Activated CD4-positive, alpha-beta T cell treated with anti-CD3 and anti-CD28 coated beads, Interleukin-2, amount 10 ng/mL, durations not matched to agents 7 days and 5 days (primary cell): ENCODE data around the gene ODAM. TPM values are rescaled to one million over a fixed set of nuclear protein-coding genes. Genes with fewer than 3 reads are reported as not detected.
"Not testable (repeated sequence)": the region's sequence is repeated elsewhere in the genome, so short reads cannot be mapped to it uniquely, and the experiment has no call there.

Experiments
- CTCF ChIA-PET: fragments of 350-600 bp; sonication (Branson Sonifier 250); formaldehyde crosslinking; loops from one replicate; lab custom pipeline; 2021; ENCODE audit warnings: antibody characterized with exemption; lab: Charles Lee
- POLR2A ChIA-PET: fragments of 350-600 bp; sonication (Branson Sonifier 250); formaldehyde crosslinking; loops from one replicate; lab custom pipeline; 2021; ENCODE audit warnings: antibody characterized with exemption; lab: Charles Lee
- DNase-seq: peaks from one replicate; pipeline ENCODE4 v3.0.0-alpha.2; 2020
- H3K27ac Mint-ChIP-seq: one replicate; pipeline ENCODE4 v1.8.0; 2021; ENCODE audit warnings: mild to moderate bottlenecking, moderate library complexity, mixed read lengths
- H3K27me3 Mint-ChIP-seq: one replicate; pipeline ENCODE4 v1.8.0; 2021; ENCODE audit warnings: mixed read lengths
- H3K36me3 Mint-ChIP-seq: one replicate; pipeline ENCODE4 v1.8.0; 2021; ENCODE audit warnings: low read depth, mixed read lengths
- H3K4me1 Mint-ChIP-seq: one replicate; pipeline ENCODE4 v1.8.0; 2021; ENCODE audit warnings: mixed read lengths
- H3K4me3 Mint-ChIP-seq: one replicate; pipeline ENCODE4 v1.8.0; 2021; ENCODE audit warnings: mild to moderate bottlenecking, moderate library complexity, mixed read lengths
- H3K9me3 Mint-ChIP-seq: one replicate; pipeline ENCODE4 v1.8.0; 2021; ENCODE audit warnings: mixed read lengths
- total RNA-seq, 2 experiments: library from RNA; stranded (reverse); gene quantifications; one replicate each; pipeline ENCODE4 v1.2.3, GENCODE V29; 2021

Gene ODAM
- total RNA-seq, 2 experiments from 2014 or later = not detected

DNA sequence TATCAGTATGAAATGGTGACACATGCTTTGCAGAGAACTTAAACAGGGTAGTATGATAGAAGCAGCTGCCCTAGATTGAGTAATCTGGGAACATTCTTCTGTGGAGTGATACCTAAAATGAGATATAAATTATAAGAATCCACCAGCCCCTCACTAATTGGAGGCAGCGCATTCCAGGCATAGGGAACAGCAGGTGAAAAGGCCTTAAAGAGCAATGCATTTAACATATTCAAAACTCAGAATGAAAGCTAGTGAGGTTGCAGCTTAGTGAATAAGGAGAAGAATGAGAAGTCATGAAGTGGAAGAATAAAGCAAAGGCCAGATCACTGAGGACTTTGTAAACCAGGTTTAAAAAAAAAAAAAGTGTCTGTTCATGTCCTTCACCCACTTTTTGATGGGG lies 4.9 kb upstream of the ODAM start:
- Mint-ChIP-seq H3K36me3 (no peaks in the 10 kb centered on the region), H3K27ac (no peak overlapping the region), H3K27me3 (no peaks in the 10 kb centered on the region), H3K4me3 (no peak overlapping the region), H3K4me1 (no peaks in the 10 kb centered on the region), H3K9me3 (no peaks in the 10 kb centered on the region)
- no peak for DNase-seq
- ChIA-PET CTCF (no interaction called here), POLR2A (no interaction called here)

DNA sequence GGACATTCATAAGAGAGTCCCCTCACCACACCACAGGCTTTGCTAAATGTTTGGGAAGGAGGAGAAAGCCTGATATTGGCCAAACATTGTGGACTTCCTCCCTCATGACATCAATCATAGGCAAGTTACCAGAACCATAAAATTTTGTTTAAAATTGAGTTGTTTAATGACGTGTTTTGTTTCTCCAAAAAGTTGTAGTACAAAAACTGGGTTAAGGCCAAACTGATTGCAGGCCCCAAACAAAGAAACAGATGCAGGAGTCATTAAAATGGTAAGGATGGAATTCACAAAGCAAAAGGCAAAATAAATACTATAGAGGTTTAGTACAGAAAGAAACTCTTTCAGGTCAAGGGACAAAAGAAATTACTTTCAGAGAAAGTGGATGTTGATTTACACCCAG lies 3.9 kb upstream of the ODAM start:
- no peaks in the 10 kb centered on the region for H3K4me1 Mint-ChIP-seq
- ChIA-PET CTCF (no interaction called here), POLR2A (no interaction called here)
- H3K9me3 Mint-ChIP-seq = no peaks in the 10 kb centered on the region
- H3K27me3 Mint-ChIP-seq = no peaks in the 10 kb centered on the region
- no peak overlapping the region for H3K4me3 Mint-ChIP-seq
- DNase-seq = no peak
- no peaks in the 10 kb centered on the region for H3K36me3 Mint-ChIP-seq
- no peak overlapping the region for H3K27ac Mint-ChIP-seq

DNA sequence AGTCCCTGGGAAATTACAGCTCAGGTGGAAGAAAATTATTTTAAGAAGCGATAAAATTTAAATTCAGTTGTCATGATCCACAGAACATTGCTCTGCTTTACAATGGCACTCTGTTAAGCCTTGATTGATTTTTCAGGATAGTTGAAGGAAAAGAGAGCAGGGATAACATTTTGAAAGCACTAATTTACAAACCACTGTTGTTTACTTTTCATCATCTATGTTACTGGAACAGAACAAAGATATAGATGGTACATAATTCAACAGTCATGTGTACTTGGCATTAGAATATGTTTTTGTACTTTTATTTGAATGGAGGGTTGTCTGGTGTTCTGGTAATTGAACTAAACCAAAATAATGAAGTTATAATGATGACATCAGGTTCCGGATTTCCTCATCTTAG lies 2.6 kb upstream of the ODAM start:
- H3K4me1 Mint-ChIP-seq = no peaks in the 10 kb centered on the region
- H3K27me3 Mint-ChIP-seq = no peaks in the 10 kb centered on the region
- no peaks in the 10 kb centered on the region for H3K36me3 Mint-ChIP-seq
- H3K4me3 Mint-ChIP-seq = no peak overlapping the region
- ChIA-PET POLR2A (no interaction called here), CTCF (no interaction called here)
- no peak overlapping the region for H3K27ac Mint-ChIP-seq
- no peaks in the 10 kb centered on the region for H3K9me3 Mint-ChIP-seq
- DNase-seq = no peak

DNA sequence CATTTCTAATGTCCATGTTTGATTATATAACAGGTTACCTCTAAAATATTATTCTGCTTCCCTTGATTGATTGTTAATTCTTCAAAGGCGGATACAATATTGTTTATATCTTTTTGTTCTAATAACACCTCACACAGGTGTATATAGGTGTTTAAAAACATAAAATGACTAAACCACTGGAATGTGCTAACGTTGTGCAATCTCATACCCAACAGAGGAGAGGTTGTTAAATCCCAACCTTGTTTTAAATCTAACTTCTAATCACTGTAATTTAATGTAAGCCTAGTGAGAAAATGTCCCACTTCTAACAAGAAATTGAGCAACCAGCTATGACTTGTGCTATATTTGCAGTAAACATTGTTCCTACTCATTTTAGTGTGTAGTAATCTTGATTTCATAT lies 1.3 kb downstream of the ODAM start:
- Mint-ChIP-seq H3K4me1 (no peaks in the 10 kb centered on the region), H3K36me3 (no peaks in the 10 kb centered on the region), H3K4me3 (no peak overlapping the region), H3K27ac (no peak overlapping the region), H3K9me3 (no peaks in the 10 kb centered on the region), H3K27me3 (no peaks in the 10 kb centered on the region)
- CTCF ChIA-PET = no interaction called here
- POLR2A ChIA-PET = no interaction called here
- no peak for DNase-seq

DNA sequence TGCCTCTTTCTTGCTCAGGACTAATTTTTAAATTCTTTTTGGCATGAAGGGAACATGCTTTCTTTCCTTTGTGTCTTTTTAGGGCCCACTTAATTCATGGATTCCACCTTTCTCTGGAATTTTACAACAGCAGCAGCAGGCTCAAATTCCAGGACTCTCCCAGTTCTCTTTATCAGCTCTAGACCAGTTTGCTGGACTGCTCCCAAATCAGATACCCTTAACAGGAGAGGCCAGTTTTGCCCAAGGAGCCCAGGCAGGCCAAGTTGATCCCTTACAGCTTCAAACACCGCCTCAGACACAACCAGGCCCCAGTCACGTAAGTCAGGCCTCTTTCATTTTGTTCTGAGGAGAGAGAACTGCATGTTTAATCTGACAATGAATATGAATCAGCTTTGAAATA lies 2.3 kb downstream of the ODAM start:
- CTCF ChIA-PET = no interaction called here
- H3K27me3 Mint-ChIP-seq = no peaks in the 10 kb centered on the region
- no peaks in the 10 kb centered on the region for H3K9me3 Mint-ChIP-seq
- no peak overlapping the region for H3K4me3 Mint-ChIP-seq
- no peak overlapping the region for H3K27ac Mint-ChIP-seq
- no peak for DNase-seq
- no peaks in the 10 kb centered on the region for H3K36me3 Mint-ChIP-seq
- POLR2A ChIA-PET = no interaction called here
- H3K4me1 Mint-ChIP-seq = no peaks in the 10 kb centered on the region

DNA sequence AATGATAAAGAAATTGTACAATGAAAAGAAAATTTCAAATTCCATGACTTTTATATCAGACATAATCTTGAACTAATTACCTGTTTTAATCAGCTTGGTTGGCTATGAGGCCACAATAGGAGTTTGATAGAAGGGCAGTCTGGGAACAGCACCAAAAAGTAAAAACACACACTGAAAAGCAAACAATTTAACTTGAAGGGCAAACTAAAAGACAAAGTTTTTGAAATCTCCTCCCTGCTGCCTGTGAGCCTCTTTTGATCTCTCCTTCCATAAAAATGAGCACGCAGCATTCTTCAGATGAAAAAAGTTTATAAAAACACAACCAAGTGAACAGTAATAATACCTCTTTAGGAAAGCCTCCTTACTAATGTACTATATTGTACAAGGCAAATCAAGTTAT lies 8.1 kb downstream of the ODAM start:
- ChIA-PET POLR2A (no interaction called here), CTCF (no interaction called here)
- DNase-seq = no peak

DNA sequence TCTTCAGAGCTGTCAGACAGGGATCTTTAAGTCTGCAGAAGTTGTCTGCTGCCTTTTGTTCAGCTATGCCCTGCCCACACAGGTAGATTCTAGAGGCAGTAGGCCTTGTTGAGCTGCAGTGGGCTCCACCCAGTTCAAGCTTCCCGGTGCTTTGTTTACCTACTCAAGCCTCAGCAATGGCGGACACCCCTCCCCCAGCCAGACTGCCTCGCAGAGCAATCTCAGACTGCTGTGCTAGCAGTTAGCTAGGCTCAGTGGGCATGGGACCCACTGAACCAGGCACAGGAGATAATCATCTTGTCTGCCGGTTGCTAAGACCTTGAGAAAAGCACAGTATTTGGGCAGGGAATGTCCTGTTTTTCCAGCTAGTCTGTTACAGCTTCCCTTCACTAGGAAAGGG lies 17.2 kb downstream of the ODAM start:
- H3K9me3 Mint-ChIP-seq, H3K36me3 Mint-ChIP-seq, CTCF ChIA-PET, H3K4me1 Mint-ChIP-seq, H3K27me3 Mint-ChIP-seq, H3K4me3 Mint-ChIP-seq, H3K27ac Mint-ChIP-seq, DNase-seq, POLR2A ChIA-PET: not testable (repeated sequence)

More for the DNA sequence above, 8.1 kb downstream of the ODAM start:
- no peak overlapping the region for H3K27ac Mint-ChIP-seq
- H3K9me3 Mint-ChIP-seq = no peaks in the 10 kb centered on the region
- H3K4me1 Mint-ChIP-seq = no peaks in the 10 kb centered on the region
- H3K36me3 Mint-ChIP-seq = no peaks in the 10 kb centered on the region
- H3K27me3 Mint-ChIP-seq = no peaks in the 10 kb centered on the region
- H3K4me3 Mint-ChIP-seq = no peak overlapping the region

DNA sequence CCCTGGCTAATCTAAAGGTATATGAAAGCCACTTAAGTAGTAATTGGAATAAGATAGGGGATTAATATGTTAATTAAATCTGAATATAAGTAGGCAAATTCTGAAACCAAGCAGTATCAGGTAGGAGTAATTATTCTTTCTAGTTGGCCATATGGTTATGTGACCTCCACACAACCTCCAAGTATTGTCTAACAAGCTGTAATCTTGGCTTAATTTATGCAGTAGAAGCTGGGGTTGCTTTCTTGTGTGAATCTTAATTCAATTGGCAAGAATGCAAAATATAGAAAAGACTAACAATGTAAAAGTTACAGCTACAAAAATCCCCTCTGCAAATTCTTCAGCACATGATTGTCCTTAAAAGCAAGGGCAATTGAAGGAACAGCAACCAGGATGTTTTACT lies 20.6 kb downstream of the ODAM start:
- H3K9me3 Mint-ChIP-seq, H3K27ac Mint-ChIP-seq, POLR2A ChIA-PET, H3K4me3 Mint-ChIP-seq, CTCF ChIA-PET, DNase-seq, H3K27me3 Mint-ChIP-seq, H3K4me1 Mint-ChIP-seq, H3K36me3 Mint-ChIP-seq: not testable (repeated sequence)

DNA sequence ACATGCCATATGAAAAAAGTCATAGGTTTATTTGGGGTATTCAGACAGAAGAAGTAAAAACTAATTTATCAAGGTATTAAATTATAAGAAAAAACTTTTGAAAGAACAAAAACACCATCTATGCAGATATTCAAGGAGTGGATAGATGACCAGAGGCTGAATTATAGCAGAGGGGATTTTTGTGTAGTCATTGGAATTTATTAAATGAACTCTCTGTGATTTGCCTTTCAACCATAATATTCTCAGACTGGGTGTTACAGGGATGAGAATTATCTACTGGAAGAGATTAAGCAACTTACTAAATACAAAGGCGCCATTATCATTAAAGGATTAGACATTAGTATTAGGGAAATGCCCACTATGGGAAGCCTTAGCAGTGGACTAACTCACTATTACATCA lies 21.0 kb downstream of the ODAM start:
- DNase-seq, H3K4me1 Mint-ChIP-seq, CTCF ChIA-PET, H3K27me3 Mint-ChIP-seq, H3K9me3 Mint-ChIP-seq, H3K36me3 Mint-ChIP-seq, POLR2A ChIA-PET, H3K27ac Mint-ChIP-seq, H3K4me3 Mint-ChIP-seq: not testable (repeated sequence)

DNA sequence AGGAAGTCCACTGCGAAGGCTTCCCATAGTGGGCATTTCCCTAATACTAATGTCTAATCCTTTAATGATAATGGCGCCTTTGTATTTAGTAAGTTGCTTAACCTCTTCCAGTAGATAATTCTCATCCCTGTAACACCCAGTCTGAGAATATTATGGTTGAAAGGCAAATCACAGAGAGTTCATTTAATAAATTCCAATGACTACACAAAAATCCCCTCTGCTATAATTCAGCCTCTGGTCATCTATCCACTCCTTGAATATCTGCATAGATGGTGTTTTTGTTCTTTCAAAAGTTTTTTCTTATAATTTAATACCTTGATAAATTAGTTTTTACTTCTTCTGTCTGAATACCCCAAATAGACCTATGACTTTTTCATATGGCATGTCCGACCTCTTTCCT lies 25.9 kb downstream of the ODAM start:
- CTCF ChIA-PET, H3K4me1 Mint-ChIP-seq, H3K4me3 Mint-ChIP-seq, H3K27me3 Mint-ChIP-seq, H3K9me3 Mint-ChIP-seq, POLR2A ChIA-PET, DNase-seq, H3K36me3 Mint-ChIP-seq, H3K27ac Mint-ChIP-seq: not testable (repeated sequence)

DNA sequence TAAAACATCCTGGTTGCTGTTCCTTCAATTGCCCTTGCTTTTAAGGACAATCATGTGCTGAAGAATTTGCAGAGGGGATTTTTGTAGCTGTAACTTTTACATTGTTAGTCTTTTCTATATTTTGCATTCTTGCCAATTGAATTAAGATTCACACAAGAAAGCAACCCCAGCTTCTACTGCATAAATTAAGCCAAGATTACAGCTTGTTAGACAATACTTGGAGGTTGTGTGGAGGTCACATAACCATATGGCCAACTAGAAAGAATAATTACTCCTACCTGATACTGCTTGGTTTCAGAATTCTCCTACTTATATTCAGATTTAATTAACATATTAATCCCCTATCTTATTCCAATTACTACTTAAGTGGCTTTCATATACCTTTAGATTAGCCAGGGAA lies 26.3 kb downstream of the ODAM start:
- DNase-seq, CTCF ChIA-PET, H3K9me3 Mint-ChIP-seq, H3K4me1 Mint-ChIP-seq, H3K27me3 Mint-ChIP-seq, H3K27ac Mint-ChIP-seq, H3K4me3 Mint-ChIP-seq, POLR2A ChIA-PET, H3K36me3 Mint-ChIP-seq: not testable (repeated sequence)

DNA sequence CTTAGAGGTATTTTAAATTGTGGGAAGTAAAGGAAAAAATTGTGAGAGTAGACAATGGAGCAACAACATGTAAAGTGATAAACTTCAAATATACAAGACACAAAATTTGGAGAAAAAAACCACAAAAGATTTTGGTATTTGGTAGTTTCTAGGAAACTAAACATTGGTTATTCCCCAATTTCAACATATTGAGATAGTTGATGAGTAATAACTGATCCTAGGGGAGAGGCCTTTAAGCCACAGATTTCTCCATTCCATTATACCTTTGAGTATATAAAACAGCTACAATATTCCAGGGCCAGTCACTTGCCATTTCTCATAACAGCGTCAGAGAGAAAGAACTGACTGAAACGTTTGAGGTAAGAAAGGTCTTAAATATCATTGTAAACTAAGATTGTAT lies 30.3 kb downstream of the ODAM start, which contains the start of gene FDCSP:
FDCSP (plus strand) TSS at position 301 of the 400 bp plus-strand sequence. CDS start 5,071 bp downstream, outside the sequence.
- H3K36me3 Mint-ChIP-seq = no peaks in the 10 kb centered on the region
- no peak within 1 kb of the TSS for H3K27ac Mint-ChIP-seq
- no peaks in the 10 kb centered on the region for H3K27me3 Mint-ChIP-seq
- no peaks in the 10 kb centered on the region for H3K4me1 Mint-ChIP-seq
- POLR2A ChIA-PET = no interaction called here
- no peak within 1 kb of the TSS for H3K4me3 Mint-ChIP-seq
- no peak for DNase-seq
- H3K9me3 Mint-ChIP-seq = no peaks in the 10 kb centered on the region
- CTCF ChIA-PET = no interaction called here

DNA sequence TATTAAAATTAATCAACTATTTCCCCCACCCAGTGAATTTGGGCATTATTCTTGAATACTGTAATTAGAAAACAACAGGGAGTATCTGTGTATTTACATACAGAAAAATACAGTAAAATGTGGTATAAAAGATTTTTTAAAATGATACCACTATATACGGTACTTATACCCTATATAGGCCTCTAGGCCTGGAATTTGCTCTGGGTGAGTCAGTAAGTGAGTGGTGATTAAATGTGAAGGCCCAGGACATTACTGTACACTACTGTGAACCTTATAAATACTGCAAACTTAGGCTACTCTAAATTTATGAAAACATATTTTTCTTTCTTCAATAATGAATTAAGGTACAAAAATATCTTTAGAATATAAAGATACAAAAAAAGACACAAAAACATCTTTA lies 40.6 kb downstream of the ODAM start:
- Mint-ChIP-seq H3K27me3 (no peaks in the 10 kb centered on the region), H3K4me3 (no peak overlapping the region), H3K27ac (no peak overlapping the region), H3K36me3 (no peaks in the 10 kb centered on the region), H3K9me3 (no peaks in the 10 kb centered on the region), H3K4me1 (no peaks in the 10 kb centered on the region)
- CTCF ChIA-PET = interaction anchor here (0.5 kb wide), 1 partner anchor 379 kb away, joined by 3 read pairs; no protein-coding TSS in a partner anchor
- POLR2A ChIA-PET = no interaction called here
- no peak for DNase-seq

DNA sequence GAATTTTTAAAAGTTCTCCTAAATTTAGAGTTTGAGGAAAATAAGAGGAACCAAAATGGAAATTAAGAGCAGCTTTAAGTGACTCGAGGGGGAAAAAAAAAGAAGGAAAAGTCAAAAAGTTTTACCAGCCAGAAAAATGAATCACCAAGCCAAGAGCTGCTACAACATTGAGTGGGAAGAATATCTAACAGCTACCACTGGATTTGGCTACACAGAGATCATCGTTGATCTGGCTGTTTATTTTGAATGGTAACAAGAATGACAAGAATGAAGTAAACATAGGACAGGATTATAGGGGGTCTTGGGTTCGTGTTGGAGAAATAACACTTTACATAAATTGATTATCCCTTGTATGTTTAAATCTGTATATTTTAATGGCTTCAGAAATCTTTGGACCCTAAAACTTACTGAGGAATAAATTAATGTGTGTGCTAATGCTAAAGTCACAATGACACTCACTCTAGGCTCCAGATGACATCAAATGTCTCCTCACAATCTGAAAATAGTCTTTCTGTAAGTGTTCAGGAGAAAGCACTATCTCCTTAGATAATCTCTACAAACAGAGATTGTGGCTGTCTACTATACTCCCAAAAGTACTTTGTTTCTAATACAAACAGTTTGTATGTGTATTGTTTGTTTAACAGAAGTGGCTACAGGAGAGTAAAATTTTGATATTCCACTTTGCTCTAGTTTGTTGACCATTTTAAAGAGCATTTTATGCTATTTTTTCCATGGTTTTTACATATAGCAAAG lies 43.8 kb downstream of the ODAM start:
- H3K4me1 Mint-ChIP-seq = no peaks in the 10 kb centered on the region
- no peak overlapping the region for H3K4me3 Mint-ChIP-seq
- no peak overlapping the region for H3K27ac Mint-ChIP-seq
- ChIA-PET CTCF (no interaction called here), POLR2A (no interaction called here)
- H3K36me3 Mint-ChIP-seq = no peaks in the 10 kb centered on the region
- DNase-seq = no peak
- H3K27me3 Mint-ChIP-seq = no peaks in the 10 kb centered on the region
- no peaks in the 10 kb centered on the region for H3K9me3 Mint-ChIP-seq
